ENCODE data around the gene ADAM12. TPM values are rescaled to one million over a fixed set of nuclear protein-coding genes. Genes with fewer than 3 reads are reported as not detected.

Gene ADAM12
- total RNA-seq, 1 donor from 2014 or later = 0.35 TPM

DNA sequence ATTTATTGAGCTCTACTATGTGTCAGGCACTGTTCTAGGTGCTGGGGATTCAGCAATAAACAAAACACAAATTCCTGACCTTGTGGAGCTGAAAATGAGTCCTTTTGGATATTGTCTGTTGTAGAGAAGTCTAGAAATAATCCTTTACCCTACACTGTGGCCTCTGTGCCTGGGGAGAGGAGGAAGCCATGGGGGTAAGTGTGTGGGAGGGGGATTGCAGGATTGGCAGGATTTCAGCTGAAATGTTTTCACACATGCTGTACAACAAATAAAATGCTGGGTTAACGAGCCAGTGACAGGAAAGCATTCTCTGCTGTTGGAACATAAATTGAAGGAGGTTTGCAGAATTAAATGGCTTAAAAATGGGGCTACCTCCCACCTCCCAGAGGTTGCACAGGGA, 302.5 kb downstream of the ADAM12 start:
- ATAC-seq = no peak
- DNase-seq = no peak

DNA sequence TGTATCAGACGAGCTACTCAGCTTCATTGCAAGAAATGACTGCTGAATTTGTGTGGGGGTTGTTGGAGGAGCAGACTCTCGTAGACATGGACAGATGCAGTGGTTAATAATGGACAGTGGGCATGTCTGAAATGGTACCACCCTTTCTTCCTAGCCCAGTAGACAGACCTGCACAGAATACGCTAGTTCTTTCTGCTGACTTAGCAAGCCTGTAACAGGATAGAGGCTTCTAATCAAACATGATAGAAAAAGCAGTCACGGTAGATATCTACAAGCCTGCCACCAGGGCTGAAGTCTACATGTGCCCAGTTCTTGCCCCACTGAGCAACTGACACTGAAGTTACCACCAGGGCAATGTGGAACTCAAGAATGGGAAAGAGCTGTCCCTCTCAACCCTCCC, 303.9 kb downstream of the ADAM12 start:
- intact Hi-C loops (cut with micrococcal nuclease) = no loop called here
- DNase-seq = no peak
- ATAC-seq = no peak

More for the DNA sequence above, 302.5 kb downstream of the ADAM12 start:
- intact Hi-C loops (cut with micrococcal nuclease) = no loop called here

DNA sequence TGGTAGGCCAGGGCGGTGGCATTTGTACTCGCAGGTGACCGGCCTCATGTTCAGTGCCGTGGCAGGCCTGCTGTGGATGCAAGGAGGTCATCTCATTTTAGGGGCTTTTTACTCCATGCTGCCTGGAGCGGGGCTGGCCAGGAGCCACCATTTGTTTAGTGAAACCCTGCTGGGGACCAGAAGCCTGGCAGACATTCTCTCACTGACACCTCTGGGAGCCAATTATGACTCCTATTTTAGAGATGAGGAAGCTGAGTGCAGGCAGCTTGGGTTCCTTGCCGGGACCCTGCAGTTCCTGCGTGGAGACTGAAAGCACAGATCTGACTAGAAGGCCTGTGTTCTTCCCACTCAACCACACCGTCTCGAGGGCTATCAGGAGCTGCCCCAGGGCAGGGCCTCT, 305.3 kb downstream of the ADAM12 start:
- intact Hi-C loops (cut with micrococcal nuclease) = no loop called here
- DNase-seq (no peak), ATAC-seq (no peak)

DNA sequence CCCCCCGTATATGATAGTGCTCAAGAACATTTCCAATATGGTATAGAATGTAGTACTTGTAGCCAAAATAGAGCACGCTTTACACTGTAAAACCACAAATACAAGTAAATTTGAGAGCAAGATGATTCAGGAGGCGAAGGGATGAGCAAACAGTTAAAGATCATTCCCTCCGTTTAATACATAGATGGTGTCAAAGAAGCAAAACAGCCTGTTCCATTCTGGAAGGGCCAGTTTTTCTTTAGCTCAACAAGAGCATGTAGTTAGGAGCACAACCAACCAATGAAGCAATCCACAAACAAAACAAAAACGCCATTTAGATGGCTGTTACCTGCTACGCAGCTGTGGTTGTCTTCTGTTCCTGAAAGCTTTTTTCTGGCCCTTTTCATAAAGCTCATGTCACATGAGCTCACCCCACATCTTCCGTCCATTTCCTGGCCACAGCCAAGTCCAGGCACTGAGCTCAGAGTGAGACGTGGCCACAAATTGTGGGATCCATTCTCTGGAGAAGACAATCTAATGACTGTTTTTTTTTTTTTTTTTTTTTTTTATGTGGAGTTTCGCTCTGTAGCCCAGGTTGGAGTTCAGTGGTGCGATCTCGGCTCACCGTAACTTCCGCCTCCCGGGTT, 306.3 kb downstream of the ADAM12 start:
- DNase-seq (no peak), ATAC-seq (no peak)
- intact Hi-C loops (cut with micrococcal nuclease) = no loop called here

DNA sequence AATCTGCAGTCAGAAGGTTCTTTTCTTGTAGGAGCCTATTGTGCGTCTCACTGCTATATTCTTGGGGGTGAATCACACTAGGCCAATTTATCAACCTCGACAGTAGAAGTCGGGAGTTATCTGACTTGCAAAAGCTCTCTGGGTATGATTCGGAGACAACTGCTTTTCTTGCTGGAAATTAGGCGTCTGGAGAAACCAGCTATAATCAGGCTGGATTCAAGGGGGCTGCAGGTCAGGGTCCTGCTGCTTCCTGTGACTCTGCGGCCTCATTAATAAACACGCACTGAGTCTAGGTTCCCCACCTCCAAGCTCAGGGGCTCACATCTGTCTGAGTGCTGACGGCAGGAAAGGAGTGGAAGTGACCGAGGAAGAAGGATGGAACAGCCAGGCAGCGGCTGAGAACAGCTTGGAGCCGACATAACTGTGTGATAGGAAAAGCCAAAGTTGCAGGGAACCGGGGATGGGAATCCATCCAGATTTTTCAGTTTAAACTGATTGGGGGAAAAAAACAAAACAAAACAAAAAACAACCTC, 307.3 kb downstream of the ADAM12 start:
- DNase-seq (no peak), ATAC-seq (peak; percentile 34)
- intact Hi-C loops (cut with micrococcal nuclease) = no loop called here

DNA sequence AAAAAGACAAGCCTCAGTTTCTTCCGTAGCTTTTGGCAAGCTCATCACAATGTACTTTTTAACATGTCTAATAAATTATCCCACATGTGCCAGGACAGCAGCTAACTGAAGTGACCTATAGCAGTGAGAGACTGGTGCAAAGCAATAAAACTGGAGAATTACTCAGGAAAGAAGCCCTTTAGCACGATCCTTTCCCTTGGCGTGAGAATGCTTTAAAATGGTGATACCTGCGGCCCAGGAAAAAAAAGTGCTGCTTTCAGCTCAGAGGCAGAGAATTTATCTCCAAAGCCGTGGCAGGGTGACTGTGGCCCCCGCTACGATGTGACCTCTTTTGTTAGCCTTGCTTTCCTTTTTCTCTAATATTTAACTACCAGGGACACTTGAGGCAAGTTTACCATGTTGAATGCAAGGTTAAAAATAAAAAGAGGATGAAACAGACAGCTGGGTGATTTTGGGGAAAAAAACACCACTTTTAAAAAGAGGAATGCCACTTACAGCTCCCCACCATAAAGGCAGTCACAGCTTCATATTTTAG, 307.9 kb downstream of the ADAM12 start:
- DNase-seq (no peak), ATAC-seq (no peak)
- intact Hi-C loops (cut with micrococcal nuclease) = no loop called here

DNA sequence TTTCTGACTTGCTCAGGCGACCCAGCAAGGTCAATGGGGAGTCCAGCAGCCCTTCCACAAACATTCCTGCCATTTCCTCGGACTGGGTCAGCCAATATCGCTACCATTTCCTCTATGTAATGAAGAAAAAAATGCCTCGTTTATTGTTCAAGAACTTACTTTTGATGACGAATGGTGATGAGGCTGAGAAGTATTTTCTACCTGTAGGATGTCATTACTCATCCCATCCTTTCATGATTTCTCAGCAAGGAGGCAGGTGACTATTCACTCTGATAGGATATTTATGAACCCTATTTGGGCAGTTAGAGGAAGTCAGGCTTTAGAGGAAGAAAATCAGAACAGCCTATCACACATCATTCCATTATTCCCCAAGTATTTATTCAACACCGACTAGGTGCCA, 313.3 kb downstream of the ADAM12 start:
- ATAC-seq = no peak
- intact Hi-C loops (cut with micrococcal nuclease) = no loop called here
- no peak for DNase-seq

DNA sequence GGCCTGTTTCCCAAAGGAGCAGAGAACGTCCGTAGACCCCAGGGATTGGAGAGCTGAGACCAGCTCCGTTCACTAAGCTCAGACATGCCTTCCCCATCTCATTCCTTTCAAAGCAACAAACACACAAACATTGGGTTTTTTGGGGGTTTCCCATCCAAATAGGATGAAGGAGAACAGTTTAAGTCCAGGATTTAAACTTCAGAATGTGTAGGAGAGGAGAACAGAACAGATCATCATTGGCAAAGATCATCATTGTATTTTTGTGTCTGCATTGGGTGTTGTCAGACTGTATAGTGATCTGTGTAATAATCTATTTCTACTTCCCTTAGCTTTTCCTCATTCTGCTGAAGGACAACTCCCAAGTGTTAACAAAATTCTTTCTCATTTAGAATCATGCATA, 314.0 kb downstream of the ADAM12 start:
- intact Hi-C loops (cut with micrococcal nuclease) = no loop called here
- ATAC-seq = no peak
- DNase-seq = no peak

DNA sequence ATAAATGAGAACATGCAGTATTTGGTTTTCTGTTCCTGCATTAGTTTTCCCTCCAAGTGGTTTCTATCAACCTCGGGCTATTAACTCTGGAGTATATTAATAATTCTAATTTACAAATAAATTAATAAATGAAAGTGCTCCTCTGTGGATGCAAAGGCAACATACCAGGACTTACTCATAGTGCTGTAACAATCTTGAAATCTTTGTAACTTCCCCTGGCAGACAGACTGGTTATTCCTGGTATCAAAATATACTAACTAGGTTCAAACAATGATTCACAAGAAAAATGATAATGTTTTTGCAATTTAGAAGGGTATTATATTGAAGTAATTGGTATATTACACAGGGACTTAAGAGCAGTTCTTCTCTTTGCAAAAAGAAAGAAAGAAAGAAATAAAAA, 314.7 kb downstream of the ADAM12 start:
- ATAC-seq (no peak), DNase-seq (no peak)
- intact Hi-C loops (cut with micrococcal nuclease) = no loop called here

DNA sequence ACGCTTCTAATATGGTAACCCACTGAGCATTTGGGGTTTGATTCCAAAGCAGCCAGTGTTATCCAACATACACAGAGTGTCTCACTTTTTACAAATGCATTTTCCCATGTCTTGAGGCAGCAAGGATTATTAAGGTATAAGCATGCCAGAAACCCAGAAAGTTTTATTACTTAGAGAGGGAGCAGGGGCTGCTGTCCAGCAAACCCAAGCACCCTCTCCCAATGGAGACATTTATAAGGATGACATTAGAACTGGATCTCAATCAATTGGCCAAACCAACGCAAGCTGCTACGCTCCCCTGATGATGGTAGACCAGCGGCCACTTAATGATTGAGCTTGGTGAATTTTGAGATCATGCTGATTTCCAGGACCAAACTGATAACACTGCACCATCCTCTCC, 315.7 kb downstream of the ADAM12 start:
- intact Hi-C loops (cut with micrococcal nuclease) = no loop called here
- DNase-seq (no peak), ATAC-seq (no peak)

DNA sequence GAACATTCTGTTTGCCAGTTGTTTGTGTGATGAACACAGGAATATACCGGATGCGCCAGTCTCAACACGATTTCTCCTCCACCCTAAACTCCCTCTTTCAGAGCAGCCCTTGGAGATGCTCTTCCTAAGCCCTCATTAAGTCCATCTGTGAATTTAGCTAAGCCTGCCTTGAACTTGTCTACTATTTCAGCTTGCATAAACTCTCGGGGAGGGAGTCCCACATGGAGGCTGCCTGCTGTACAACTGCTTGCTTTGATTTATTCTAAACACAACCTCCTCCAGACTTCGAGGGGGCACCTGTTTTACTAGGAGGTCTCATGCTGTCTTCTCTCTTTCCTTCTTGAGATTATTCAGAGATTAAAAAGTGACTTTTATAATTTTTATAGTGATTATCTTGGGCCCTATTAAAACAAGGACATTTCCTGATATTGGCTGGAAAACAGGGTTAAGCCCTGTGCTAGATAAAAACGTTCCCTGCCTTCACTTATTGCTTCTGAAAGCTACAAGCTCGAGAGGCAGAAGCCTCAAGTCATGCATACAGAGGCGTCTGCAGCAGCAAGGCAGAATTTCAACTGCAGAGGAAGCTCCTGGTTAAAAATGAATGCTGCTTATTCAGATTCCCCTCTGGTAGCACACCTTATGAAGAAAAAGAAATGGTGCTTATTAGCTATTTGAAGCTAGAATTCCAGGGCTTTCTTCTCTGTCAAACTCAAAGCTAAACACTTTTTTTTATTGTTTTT, 317.6 kb downstream of the ADAM12 start:
- intact Hi-C loops (cut with micrococcal nuclease) = no loop called here
- ATAC-seq (no peak), DNase-seq (no peak)

DNA sequence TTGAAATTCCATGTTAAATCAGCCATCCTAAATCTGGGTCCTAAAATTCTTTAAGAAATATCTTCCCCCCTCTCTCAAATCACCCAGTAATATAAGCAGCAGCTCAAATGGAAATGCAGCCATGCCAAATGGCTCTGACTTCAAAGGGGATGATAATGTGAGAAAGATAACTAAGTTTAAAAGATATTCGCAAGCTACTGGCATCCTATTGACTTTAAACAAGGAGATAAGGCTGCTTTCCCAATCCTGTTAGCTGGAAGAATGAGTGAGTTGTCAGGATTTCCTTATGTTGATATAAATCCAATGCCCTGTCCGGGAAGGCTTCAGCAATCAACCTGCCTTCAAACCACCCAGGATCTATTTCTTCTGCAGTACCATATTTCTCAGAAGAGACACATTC, 320.0 kb downstream of the ADAM12 start:
- intact Hi-C loops (cut with micrococcal nuclease) = no loop called here
- ATAC-seq = no peak
- DNase-seq = no peak

DNA sequence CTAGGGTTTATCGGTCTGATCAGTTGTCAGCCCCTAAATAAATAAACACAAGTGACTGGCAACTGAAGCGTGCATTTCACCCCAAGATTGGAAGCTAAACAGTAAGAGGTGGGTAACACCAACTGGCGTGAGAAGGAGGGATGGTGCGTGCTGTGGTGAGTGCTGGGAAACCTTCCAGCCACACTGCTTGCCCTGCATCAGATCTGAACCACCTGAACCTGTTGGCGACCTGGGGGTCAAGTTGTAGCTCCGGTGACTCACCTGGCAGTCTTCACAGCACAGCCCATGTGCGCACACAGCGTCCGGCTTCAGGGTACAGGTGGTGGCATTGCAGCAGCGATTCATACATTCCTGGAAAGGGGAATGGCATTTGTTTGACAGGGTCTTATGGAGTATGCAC, 321.8 kb downstream of the ADAM12 start:
- intact Hi-C loops (cut with micrococcal nuclease) = no loop called here
- no peak for ATAC-seq
- DNase-seq = no peak

DNA sequence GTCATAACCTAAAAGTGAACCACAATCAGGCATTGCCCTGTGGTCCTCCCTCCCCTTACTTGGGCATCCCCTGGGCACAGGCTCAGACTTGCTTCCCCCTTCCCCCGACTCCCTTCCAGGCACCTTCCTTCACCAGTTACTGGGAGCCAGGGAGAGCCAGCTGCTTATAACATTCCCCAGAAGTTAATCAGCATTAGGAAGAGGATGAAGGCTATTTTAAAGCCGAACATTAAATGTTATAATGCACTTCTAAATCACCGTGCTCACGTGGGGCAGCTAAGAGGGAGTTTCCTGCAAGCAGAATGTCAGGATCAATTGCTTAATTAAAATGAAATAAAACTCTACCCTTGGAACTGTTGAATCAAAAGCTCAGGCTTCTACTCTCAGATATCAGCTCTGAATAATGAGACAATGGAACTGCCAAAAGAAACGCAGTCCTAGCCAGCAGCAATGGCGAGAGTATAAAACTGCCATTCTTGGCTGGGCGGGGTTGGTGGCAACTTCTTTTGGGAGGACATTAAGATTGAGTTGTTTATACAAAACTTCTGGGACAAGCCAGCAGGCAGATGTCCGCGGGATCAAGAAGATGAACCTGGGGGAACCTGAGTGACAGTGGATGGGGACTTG, 322.4 kb downstream of the ADAM12 start:
- DNase-seq (no peak), ATAC-seq (no peak)
- intact Hi-C loops (cut with micrococcal nuclease) = no loop called here

DNA sequence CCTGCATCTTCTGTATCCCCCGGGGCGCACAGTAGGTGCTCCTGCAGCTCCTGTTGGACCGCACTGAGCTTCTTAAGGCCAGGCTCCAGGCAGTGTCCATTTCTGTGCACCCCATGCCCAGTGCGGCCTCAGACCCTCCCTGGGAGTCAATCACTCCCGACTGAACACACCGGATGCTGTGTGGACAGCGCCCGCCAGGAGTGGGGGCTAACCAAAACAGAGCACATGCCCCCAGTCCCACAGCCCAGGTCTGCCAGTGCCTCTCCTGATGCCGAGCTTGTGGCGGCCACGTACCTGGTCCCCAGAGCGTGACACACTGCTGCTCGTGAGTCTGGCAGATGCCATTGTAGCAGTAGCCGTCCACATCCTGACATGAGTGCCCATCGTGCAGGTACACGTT, 323.8 kb downstream of the ADAM12 start:
- no peak for DNase-seq

DNA sequence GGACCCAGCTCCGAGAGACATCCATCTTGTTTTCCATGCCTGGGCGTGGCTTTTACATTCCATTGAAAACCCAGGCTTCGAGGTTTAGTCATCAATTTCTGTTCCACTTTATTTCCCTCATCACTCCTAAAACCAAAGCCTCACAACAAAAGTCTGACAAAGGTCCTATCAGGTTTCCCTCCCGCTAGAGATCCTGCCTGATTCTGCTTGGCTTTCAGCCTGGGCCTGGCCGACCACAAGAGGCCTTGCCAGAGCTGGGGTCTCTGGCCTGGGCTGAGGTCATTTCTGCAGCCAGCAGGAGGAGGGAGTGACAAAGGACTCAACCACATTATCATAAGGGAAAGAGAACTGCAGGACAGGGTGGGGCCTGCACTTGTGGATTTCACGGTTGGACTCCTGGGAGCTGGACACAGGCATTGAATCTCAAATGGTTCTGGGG, 324.9 kb downstream of the ADAM12 start:
- no peak for DNase-seq
- no peak for ATAC-seq
- intact Hi-C loops (cut with micrococcal nuclease) = no loop called here

More for the DNA sequence above, 323.8 kb downstream of the ADAM12 start:
- intact Hi-C loops (cut with micrococcal nuclease) = no loop called here
- ATAC-seq = no peak

DNA sequence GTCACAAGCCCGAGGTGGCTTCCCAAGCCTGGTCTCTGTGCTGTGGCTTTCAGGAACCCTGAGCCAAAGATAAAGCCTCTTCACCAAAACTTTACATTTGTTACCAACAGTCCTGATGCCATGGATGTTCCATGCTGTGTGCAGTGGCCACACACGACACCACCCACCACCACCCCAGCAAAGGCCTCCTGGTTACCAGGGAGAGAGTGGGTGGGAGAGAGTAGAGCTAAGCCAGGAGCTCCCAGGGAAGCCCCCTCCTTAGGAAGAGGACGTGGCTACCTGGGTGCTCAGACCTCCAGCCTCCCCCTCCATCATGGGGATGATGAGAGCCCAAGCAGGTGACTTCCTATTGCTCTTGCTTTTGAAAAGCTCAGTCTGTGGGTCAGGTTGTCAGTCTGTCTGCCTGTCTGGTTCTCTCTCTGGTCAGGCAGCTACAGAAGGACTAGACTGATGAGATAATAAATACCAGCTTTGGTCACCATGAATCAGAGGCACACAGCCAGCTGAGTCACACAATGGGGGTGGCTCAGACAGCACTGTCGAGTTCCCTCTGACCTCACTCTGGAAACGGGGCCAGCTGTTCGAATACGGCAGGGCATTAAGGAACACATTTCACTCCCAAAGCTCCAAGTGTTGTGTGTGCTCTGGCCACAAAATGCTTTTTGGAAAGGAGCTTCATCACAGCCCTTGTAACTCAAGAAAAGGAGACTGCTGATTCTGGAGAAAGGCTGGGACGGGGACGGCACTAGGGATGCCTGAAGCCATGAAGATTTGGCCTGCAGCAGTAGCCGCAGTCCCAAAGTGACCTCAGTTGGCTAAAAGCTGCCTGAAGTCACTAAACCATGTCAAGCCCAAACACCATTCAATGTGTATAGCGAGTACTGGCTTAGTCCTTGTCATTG, 325.9 kb downstream of the ADAM12 start:
- DNase-seq (peak; percentile 88), ATAC-seq (peak; percentile 93)
- intact Hi-C loops (cut with micrococcal nuclease) = no loop called here

DNA sequence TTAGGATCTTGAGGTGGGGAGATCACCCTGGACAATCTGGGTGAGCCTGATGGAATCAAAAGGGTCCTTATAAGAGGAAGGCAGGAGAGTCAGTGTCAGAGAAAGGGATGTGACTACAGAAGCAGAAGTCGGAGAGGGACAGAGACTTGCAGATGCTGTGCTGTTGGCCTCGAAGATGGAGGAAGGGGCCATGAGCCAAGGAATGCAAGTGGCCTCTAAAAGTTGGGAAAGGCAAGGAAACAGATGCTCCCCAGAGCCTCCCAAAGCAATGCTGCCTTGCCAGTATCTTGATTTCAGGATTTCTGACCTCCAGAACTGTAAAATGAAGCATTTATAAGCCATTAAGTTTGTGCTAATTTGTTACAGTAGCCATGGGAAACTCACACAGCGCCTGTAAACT, 326.8 kb downstream of the ADAM12 start:
- DNase-seq (no peak), ATAC-seq (no peak)
- intact Hi-C loops (cut with micrococcal nuclease) = no loop called here

DNA sequence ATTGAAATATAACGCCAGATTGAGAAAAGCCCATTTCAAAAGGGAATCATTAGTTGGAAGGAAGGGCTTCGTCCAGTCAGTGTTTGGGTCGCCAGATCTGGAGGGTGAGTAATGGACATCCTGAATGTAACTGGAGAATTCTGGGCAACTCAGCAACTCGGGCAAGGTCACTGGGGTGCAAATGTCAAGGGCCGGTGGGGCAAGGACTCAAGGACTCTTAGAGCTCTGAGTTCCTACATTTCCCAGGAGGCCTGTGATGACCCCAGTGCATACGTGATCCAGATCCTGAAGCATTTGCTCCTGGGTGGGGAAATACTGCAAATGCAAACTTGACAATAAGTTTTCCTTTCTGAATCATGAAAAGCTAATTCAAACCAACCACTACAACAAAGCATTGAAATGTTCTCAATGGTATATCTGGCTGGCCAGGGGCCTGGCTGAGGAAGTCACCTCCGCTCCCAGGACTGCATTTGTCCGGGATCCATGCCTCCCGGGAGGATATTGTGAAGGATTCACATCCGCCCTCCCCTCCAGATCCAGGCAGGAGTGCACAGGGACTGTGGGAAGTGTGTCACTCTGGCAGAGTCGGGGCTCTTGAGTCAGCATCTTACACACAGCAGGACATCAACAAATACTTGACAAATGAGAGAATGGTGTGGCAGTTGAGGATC, 327.9 kb downstream of the ADAM12 start:
- intact Hi-C loops (cut with micrococcal nuclease) = no loop called here
- ATAC-seq (peak; percentile 56), DNase-seq (peak; percentile 48)

All from left ventricle myocardium superior (tissue), 1 donor.